ENCODE measurements around the gene PRKCE.

PRKCE gene

DNA sequence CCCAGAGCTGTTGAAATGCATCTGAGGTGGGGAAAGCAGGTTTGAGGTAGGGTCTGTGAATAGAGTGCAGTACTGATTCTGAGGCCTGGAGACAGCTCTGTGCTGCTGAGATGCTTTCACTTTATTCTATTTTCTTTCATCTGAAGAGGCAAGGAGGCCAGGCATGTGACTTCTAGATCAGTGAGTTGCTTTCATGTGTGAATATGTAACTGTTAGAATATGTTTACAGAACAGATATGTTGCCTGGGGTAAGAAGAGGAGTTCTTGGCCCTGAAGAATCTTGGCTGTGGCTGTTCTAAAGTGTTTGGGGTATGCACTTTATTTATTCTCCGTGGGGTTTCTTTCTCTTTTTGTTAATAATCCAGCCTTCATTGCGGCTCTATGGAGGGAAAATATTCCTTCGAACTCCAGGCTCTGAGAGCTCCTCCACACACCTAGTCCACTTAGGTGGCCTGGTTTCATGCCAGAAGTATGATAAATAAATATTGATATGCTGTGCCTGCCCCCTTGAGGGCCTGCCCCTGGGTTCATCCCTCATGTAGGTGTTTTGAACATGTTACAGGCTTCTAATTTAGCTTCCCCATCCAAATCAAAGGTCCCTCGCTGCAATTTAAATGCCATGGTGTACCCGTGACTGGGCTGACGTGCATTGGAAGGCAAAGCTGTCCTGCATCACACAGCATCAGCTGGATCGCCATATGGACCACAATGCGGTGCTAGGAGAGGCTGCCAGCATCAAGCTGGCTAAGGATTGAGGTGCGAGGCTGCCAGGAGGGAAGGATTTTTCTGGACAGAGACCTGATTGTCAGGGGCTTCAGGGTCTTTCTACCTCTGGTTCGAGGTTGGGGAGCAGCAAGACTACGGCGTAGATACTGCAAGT is 102.9 kb downstream of the PRKCE start:
- in situ Hi-C loops (cut with MboI; ENCODE audit: low sequenced_read_pairs, unreplicated experiment) = no loop called here
- TF ChIP-seq, protein P1, sequence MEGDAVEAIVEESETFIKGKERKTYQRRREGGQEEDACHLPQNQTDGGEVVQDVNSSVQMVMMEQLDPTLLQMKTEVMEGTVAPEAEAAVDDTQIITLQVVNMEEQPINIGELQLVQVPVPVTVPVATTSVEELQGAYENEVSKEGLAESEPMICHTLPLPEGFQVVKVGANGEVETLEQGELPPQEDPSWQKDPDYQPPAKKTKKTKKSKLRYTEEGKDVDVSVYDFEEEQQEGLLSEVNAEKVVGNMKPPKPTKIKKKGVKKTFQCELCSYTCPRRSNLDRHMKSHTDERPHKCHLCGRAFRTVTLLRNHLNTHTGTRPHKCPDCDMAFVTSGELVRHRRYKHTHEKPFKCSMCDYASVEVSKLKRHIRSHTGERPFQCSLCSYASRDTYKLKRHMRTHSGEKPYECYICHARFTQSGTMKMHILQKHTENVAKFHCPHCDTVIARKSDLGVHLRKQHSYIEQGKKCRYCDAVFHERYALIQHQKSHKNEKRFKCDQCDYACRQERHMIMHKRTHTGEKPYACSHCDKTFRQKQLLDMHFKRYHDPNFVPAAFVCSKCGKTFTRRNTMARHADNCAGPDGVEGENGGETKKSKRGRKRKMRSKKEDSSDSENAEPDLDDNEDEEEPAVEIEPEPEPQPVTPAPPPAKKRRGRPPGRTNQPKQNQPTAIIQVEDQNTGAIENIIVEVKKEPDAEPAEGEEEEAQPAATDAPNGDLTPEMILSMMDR (IDR thresholded peaks at IDR 0.05; ENCODE audit: borderline replicate concordance, control extremely low read depth, extremely low read depth, insufficient read depth, missing control alignments) = no peak
- no peak for DNase-seq (ENCODE audit: low spot score)

DNA sequence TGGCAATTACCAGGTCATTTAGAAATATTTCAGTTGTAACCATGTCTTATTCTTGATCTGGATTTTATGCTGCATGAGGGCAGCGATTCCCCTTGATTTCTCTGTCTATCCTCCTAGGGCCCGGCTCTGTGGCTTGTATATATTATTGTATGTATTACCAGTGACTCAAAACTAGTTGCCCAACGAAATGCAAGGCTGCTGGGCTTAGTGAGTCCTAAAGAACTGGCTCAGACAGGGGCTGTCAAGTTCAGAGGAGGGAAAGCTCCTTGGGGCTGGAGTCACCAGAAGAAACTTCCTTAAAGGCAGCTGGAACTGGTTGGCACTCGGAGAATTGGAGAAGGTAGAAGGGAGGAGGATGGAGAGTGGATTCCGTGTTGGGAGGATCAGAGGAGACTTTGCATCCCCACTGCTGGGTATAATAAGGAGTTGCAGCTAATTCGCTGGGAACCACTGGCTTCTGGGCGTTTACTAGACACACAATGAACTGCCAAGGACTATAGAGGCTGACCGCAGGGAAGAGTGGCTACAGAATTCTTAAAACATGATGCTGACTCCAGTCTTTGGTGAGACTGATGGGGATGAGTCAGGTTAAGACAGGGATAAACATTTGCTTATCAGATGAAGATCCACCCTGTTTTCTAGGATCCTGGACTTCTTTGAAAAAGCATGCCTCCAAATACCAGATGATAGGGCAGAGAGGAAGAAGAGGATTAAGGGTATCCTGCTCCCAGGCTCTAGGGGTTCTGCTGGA is 104.3 kb downstream of the PRKCE start:
- TF ChIP-seq, protein P1 (IDR thresholded peaks at IDR 0.05; ENCODE audit: borderline replicate concordance, control extremely low read depth, extremely low read depth, insufficient read depth, missing control alignments) = no peak
- in situ Hi-C loops (cut with MboI; ENCODE audit: low sequenced_read_pairs, unreplicated experiment) = no loop called here
- DNase-seq (ENCODE audit: low spot score) = no peak

DNA sequence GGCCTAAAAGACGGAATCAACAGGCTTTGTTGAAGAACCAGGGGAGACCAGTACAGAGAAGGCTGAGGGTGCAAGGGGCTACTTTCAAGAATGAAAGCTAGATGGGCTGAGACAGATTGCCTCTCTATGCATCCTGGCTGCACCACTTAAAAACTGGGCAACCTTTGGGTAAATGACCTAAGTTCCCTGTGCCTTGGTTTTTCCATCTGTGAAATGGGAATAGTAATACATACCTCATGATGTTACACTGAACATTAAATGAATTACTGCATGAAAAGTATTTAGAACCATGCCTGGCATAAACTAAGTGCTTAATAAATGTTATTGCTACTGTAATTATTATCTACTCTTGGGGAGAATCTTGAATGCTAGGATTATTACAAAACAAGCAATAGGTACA is 106.5 kb downstream of the PRKCE start:
- no peak for DNase-seq (ENCODE audit: low spot score)
- TF ChIP-seq, protein P1 (IDR thresholded peaks at IDR 0.05; ENCODE audit: borderline replicate concordance, control extremely low read depth, extremely low read depth, insufficient read depth, missing control alignments) = no peak
- in situ Hi-C loops (cut with MboI; ENCODE audit: low sequenced_read_pairs, unreplicated experiment) = no loop called here

DNA sequence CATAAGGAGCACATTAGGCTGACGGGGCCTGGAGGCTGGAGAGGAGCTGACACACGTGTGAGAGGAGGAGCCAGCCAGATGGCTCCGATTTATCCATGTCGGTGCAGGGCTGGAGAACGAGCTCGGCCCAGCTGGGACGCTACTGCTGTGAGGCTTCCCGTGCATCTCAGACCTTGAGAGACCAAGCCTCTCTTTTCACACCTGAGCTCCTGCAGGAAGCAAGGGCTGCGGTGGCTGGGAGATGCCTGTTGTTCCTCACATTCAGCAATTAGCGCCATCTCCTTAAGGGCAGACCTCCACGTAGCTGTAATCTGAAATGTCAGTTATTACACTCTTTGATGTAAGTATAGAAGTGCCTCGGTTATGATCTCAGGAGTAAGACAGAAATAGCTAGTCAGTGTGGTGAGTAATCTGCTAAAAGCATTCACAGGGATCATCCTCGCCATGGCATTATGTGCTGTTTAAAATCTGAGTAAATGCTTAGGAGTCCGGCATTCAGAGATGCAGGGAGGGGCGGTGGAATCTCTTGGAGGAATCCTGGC is 107.9 kb downstream of the PRKCE start:
- DNase-seq (ENCODE audit: low spot score) = no peak
- in situ Hi-C loops (cut with MboI; ENCODE audit: low sequenced_read_pairs, unreplicated experiment) = no loop called here
- TF ChIP-seq, protein P1 (IDR thresholded peaks at IDR 0.05; ENCODE audit: borderline replicate concordance, control extremely low read depth, extremely low read depth, insufficient read depth, missing control alignments) = no peak

DNA sequence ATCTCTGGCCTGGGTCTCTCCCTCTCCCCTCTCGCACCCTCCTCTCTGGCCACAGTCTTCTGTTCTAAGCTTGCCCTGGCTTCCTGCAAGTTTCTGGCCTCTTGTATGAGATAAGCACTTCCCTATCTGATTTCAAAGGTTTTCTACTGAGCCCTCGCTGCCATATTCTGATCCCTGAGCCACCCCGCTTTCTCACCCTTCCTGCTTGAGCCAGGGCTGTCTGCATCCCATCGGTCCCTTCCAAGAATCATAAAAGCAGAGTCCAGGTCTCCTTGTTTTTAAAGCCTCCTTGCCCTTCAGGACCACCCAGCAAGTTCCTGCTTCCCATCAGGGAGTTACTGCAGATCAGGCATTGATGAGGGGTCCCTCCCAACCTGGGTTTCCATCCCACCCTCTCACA is 110.2 kb downstream of the PRKCE start:
- TF ChIP-seq, protein P1 (IDR thresholded peaks at IDR 0.05; ENCODE audit: borderline replicate concordance, control extremely low read depth, extremely low read depth, insufficient read depth, missing control alignments) = no peak
- no peak for DNase-seq (ENCODE audit: low spot score)
- in situ Hi-C loops (cut with MboI; ENCODE audit: low sequenced_read_pairs, unreplicated experiment) = no loop called here

DNA sequence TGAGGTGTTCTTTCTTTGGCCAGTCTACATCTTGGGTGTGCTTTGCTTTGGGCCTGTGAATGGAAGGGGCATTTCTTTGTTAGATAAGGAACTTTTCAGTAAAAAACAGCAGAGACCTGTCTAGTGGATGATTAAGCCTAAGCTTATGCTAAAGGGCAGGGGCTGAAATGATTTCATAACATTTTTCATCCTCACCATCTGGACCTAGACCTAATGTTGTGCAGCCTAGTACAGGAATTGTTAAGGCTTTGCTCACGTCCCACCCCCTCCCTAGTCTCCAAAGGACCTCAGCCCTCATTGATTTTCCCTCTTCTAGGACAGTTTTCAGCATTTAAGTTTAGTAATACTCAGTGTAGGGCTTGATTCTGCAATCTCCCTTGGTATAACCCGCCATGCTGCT is 111.8 kb downstream of the PRKCE start:
- in situ Hi-C loops (cut with MboI; ENCODE audit: low sequenced_read_pairs, unreplicated experiment) = no loop called here
- no peak for DNase-seq (ENCODE audit: low spot score)
- TF ChIP-seq, protein P1 (IDR thresholded peaks at IDR 0.05; ENCODE audit: borderline replicate concordance, control extremely low read depth, extremely low read depth, insufficient read depth, missing control alignments) = no peak
